Measurements from ENCODE around the gene ZNF358. TPM values are rescaled to one million over a fixed set of nuclear protein-coding genes. Genes with fewer than 3 reads are reported as not detected.

Gene ZNF358
- total and polyA plus RNA-seq, 2 donors (not counting 3 experiments of a cell fraction or from before 2014, with no cell fraction given), result 51.2 to 83.2 TPM

DNA sequence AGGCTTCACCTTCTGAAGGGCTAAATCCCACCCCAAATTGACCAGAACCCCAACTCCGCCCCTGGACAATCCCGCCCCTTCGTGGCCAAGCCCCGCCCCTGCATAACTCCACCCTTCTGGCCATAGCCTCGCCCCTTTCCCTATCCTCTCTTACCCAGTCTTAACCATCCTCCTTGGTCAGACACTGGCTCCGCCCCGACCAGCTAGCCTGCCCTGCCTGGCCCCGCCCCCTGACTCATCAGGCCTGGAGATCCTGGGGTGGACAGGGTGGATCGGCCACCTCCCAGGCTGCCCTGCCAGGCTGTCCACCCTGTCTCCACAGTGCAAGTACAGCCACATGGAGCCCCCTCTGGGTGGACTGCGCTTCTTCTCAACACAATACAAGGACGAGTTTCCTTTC, 8.0 kb upstream of the ZNF358 start:
- BruUV-seq (replicated peaks), result no TSS peak
- H3K4me1 ChIP-seq (ENCODE audit: control insufficient read depth, extremely low read depth, insufficient read depth, low read length), result no peaks in the 10 kb centered on the region
- ChIA-PET CTCF (interaction anchor here (0.9 to 1.6 kb wide), 2 partner anchors 8 to 15 kb away, joined by 3 read pairs; partner anchors contain the start of genes MCOLN1 and ZNF358), POLR2A (no interaction called here)
- FAIRE-seq (peak; percentile 87), DNase-seq (ENCODE audit: low read depth, low spot score) (peak; percentile 80)
- intact Hi-C loops (cut with micrococcal nuclease), result no loop called here
- H3K27ac ChIP-seq (ENCODE audit: insufficient read depth, low read depth, low read length), result no peak overlapping the region
- dilution Hi-C loops (cut with MboI; ENCODE audit: extremely low pct_ligation_motif_present, low sequenced_read_pairs), result no loop called here
- H3K9me3 ChIP-seq (replicated peaks; ENCODE audit: control insufficient read depth, insufficient read depth, low read length), result no peaks in the 10 kb centered on the region
- TF ChIP-seq FOS (IDR thresholded peaks at IDR 0.05; ENCODE audit: borderline replicate concordance, insufficient read depth, low read length), result peak; percentile 60
- TF ChIP-seq GATA2 (IDR thresholded peaks at IDR 0.05; ENCODE audit: insufficient read depth, insufficient read length, low read depth, low read length), result no peak
- no peak for TF ChIP-seq POLR2A (IDR thresholded peaks at IDR 0.05; ENCODE audit: low read depth, low read length)
- TF ChIP-seq JUN (IDR thresholded peaks at IDR 0.05; ENCODE audit: borderline replicate concordance, insufficient read depth, insufficient read length, low read depth), result no peak
- no peak for TF ChIP-seq POLR2AphosphoS5 (IDR thresholded peaks at IDR 0.05; ENCODE audit: insufficient read depth, low read depth, low read length)
- TF ChIP-seq, protein P1, sequence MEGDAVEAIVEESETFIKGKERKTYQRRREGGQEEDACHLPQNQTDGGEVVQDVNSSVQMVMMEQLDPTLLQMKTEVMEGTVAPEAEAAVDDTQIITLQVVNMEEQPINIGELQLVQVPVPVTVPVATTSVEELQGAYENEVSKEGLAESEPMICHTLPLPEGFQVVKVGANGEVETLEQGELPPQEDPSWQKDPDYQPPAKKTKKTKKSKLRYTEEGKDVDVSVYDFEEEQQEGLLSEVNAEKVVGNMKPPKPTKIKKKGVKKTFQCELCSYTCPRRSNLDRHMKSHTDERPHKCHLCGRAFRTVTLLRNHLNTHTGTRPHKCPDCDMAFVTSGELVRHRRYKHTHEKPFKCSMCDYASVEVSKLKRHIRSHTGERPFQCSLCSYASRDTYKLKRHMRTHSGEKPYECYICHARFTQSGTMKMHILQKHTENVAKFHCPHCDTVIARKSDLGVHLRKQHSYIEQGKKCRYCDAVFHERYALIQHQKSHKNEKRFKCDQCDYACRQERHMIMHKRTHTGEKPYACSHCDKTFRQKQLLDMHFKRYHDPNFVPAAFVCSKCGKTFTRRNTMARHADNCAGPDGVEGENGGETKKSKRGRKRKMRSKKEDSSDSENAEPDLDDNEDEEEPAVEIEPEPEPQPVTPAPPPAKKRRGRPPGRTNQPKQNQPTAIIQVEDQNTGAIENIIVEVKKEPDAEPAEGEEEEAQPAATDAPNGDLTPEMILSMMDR (IDR thresholded peaks at IDR 0.05; ENCODE audit: extremely low read depth in 1 of 2, insufficient read depth in 1 of 2, low read depth in 1 of 2, low read length in 2 of 2), result no peak
- no peaks in the 10 kb centered on the region for H4K20me1 ChIP-seq (replicated peaks; ENCODE audit: control insufficient read depth, extremely low read depth, insufficient read depth, low read length)
- no peaks in the 10 kb centered on the region for H3K79me2 ChIP-seq (ENCODE audit: control insufficient read depth, insufficient read depth, low read length)
- H3K36me3 ChIP-seq (ENCODE audit: control insufficient read depth in 2 of 2, extremely low read depth in 1 of 2, insufficient read depth in 2 of 2, low read length in 2 of 2), result no peaks in the 10 kb centered on the region
- H3K27me3 ChIP-seq (ENCODE audit: control insufficient read depth in 2 of 2, insufficient read depth in 2 of 2, low read length in 2 of 2), result peaks cover 0 to 3% of the 10 kb centered on the region in 2 experiments
- no peak overlapping the region for H3K9ac ChIP-seq (replicated peaks; ENCODE audit: extremely low read depth, insufficient read depth, low read length)
- H2AFZ ChIP-seq (ENCODE audit: low read depth, low read length), result peak overlapping the region; percentile 48
- no peak overlapping the region for H3K4me2 ChIP-seq (ENCODE audit: insufficient read depth, low read length)
- no peaks in the 10 kb centered on the region for H3K9me1 ChIP-seq (replicated peaks; ENCODE audit: control insufficient read depth, extremely low read depth, insufficient read depth, low read length)
- no peak overlapping the region for H3K4me3 ChIP-seq (replicated peaks in 1 of 3; ENCODE audit: insufficient read depth in 1 of 3, low read depth in 1 of 3, low read length in 3 of 3)

DNA sequence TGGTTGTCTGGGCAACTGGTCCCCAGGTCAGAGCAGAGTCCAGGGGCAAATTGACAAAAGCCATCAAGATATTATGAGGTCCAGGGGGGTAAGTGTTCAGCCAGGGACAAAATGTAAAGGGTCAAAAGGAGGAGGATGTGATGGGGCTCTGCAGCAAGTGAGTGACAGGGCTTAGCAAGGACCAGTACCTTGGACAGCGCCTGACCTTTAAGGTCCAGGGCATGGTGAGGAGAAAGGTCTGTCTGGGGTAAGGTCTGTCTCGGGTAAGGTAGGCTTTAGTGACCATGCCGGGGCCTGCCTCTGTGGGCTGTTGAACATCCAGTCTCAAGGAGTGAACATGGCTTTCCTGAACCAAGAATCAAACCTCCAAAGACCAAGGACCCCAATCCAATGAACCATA, 6.3 kb upstream of the ZNF358 start:
- Histone ChIP-seq H3K27me3 (ENCODE audit: control insufficient read depth in 2 of 2, insufficient read depth in 2 of 2, low read length in 2 of 2) (peaks cover 0 to 3% of the 10 kb centered on the region in 2 experiments), H3K9ac (replicated peaks; ENCODE audit: extremely low read depth, insufficient read depth, low read length) (no peak overlapping the region), H3K9me1 (replicated peaks; ENCODE audit: control insufficient read depth, extremely low read depth, insufficient read depth, low read length) (no peaks in the 10 kb centered on the region), H3K27ac (ENCODE audit: insufficient read depth, low read depth, low read length) (no peak overlapping the region), H3K4me2 (ENCODE audit: insufficient read depth, low read length) (no peak overlapping the region), H3K4me1 (ENCODE audit: control insufficient read depth, extremely low read depth, insufficient read depth, low read length) (no peaks in the 10 kb centered on the region), H3K4me3 (replicated peaks in 1 of 3; ENCODE audit: insufficient read depth in 1 of 3, low read depth in 1 of 3, low read length in 3 of 3) (no peak overlapping the region), H3K36me3 (ENCODE audit: control insufficient read depth in 2 of 2, extremely low read depth in 1 of 2, insufficient read depth in 2 of 2, low read length in 2 of 2) (no peaks in the 10 kb centered on the region), H2AFZ (ENCODE audit: low read depth, low read length) (no peak overlapping the region), H4K20me1 (replicated peaks; ENCODE audit: control insufficient read depth, extremely low read depth, insufficient read depth, low read length) (no peaks in the 10 kb centered on the region), H3K9me3 (replicated peaks; ENCODE audit: control insufficient read depth, insufficient read depth, low read length) (no peaks in the 10 kb centered on the region), H3K79me2 (ENCODE audit: control insufficient read depth, insufficient read depth, low read length) (no peaks in the 10 kb centered on the region)
- POLR2A ChIA-PET, result no interaction called here
- FAIRE-seq (no peak), DNase-seq (ENCODE audit: low read depth, low spot score) (no peak)
- CTCF ChIA-PET, result interaction anchor here (2.4 kb wide), 1 partner anchor 12 kb away, joined by 9 read pairs; a partner anchor contains a TSS
- TF ChIP-seq FOS (IDR thresholded peaks at IDR 0.05; ENCODE audit: borderline replicate concordance, insufficient read depth, low read length) (no peak), EZH2 (IDR thresholded peaks at IDR 0.05; ENCODE audit: borderline replicate concordance, low read depth, low read length, severe bottlenecking) (no peak), POLR2AphosphoS5 (IDR thresholded peaks at IDR 0.05; ENCODE audit: insufficient read depth, low read depth, low read length) (no peak), MYC (IDR thresholded peaks at IDR 0.05; ENCODE audit: low read depth, low read length) (no peak), JUN (IDR thresholded peaks at IDR 0.05; ENCODE audit: borderline replicate concordance, insufficient read depth, insufficient read length, low read depth) (no peak), GATA2 (IDR thresholded peaks at IDR 0.05; ENCODE audit: insufficient read depth, insufficient read length, low read depth, low read length) (no peak), POLR2A (IDR thresholded peaks at IDR 0.05; ENCODE audit: low read depth, low read length) (no peak)
- TF ChIP-seq, protein P1 (IDR thresholded peaks at IDR 0.05; ENCODE audit: extremely low read depth in 1 of 2, insufficient read depth in 1 of 2, low read depth in 1 of 2, low read length in 2 of 2), result no peak
- dilution Hi-C loops (cut with MboI; ENCODE audit: extremely low pct_ligation_motif_present, low sequenced_read_pairs), result no loop called here
- BruUV-seq (replicated peaks), result no TSS peak
- intact Hi-C loops (cut with micrococcal nuclease), result no loop called here
